Globus pallidus (tissue), 1 donor: Measurements from ENCODE around the gene NCAN.
A peak's percentile ranks its signal among the peaks of the same experiment; 100 is the strongest.

Experiments
- DNase-seq: peaks from one replicate; pipeline ENCODE4 v3.0.0-alpha.2; 2015; ENCODE audit warnings: low spot score

NCAN gene

GRCh38 chr19:19260417-19261214 lies 48.9 kb downstream of the NCAN start:
- DNase-seq: no peak

- no peak for DNase-seq
Observed at GRCh38 chr19:19261350-19262189, 49.8 kb downstream of the NCAN start.

GRCh38 chr19:19262190-19263057 lies 50.7 kb downstream of the NCAN start:
- no peak for DNase-seq

GRCh38 chr19:19263886-19264487 lies 52.2 kb downstream of the NCAN start:
- no peak for DNase-seq

GRCh38 chr19:19267305-19267704 lies 55.5 kb downstream of the NCAN start:
- DNase-seq: no peak

- DNase-seq: no peak
Observed at GRCh38 chr19:19268453-19269385, 57.0 kb downstream of the NCAN start.

GRCh38 chr19:19269952-19270694 lies 58.4 kb downstream of the NCAN start:
- no peak for DNase-seq

GRCh38 chr19:19270749-19271571 lies 59.2 kb downstream of the NCAN start:
- DNase-seq: no peak

- DNase-seq: no peak
Observed at GRCh38 chr19:19271828-19272599, 60.3 kb downstream of the NCAN start.

GRCh38 chr19:19274146-19274545 lies 62.4 kb downstream of the NCAN start:
- no peak for DNase-seq

- no peak for DNase-seq
Observed at GRCh38 chr19:19274716-19275565, 63.2 kb downstream of the NCAN start.

GRCh38 chr19:19276386-19276785 lies 64.6 kb downstream of the NCAN start:
- no peak for DNase-seq

GRCh38 chr19:19276851-19277250 lies 65.1 kb downstream of the NCAN start:
- no peak for DNase-seq

GRCh38 chr19:19278315-19278714 lies 66.6 kb downstream of the NCAN start:
- no peak for DNase-seq

- DNase-seq: no peak
Observed at GRCh38 chr19:19279062-19279612, 67.4 kb downstream of the NCAN start.

GRCh38 chr19:19279853-19280252 lies 68.1 kb downstream of the NCAN start:
- DNase-seq: no peak

GRCh38 chr19:19280561-19280960 lies 68.8 kb downstream of the NCAN start:
- peak; percentile 7 for DNase-seq
